IMR-90 (cell line): ENCODE results near the gene OPN1SW. TPM values are rescaled to one million over a fixed set of nuclear protein-coding genes. Genes with fewer than 3 reads are reported as not detected.

Experiments used
- ATAC-seq: fragments of 200-7000 bp; cut with Tn5 transposase; 2 replicates; pipeline ENCODE4 v1.9.1; 2020; ENCODE audit warnings: low read depth, mild to moderate bottlenecking, moderate library complexity
- BruUV-seq: library from RNA; stranded (reverse); fragments of 400-500 nt; replicated peaks from 2 replicates; lab custom pipeline; 2021; lab: Mats Ljungman, UMichigan
- CTCF ChIA-PET: fragments of 300-600 bp; formaldehyde crosslinking; extraction: SDS; loops from one replicate; lab custom pipeline; 2021; ENCODE audit warnings: antibody characterized with exemption; lab: Yijun Ruan, JAX
- POLR2A ChIA-PET: fragments of 300-600 bp; sonication (Branson Sonifier 250); formaldehyde crosslinking; loops from one replicate; lab custom pipeline; 2022; ENCODE audit warnings: antibody characterized with exemption; ENCODE audit not compliant: unreplicated experiment; lab: Charles Lee
- DNase-seq: peaks from one replicate; pipeline ENCODE4 v3.0.0; 2013
- H2AFZ ChIP-seq: replicated peaks from 2 replicates; pipeline ENCODE3; 2013; ENCODE audit warnings: low read length, mild to moderate bottlenecking; ENCODE audit not compliant: poor library complexity
- H2AK5ac ChIP-seq: 2 replicates; pipeline ENCODE4 v1.6.1; 2013; ENCODE audit warnings: low read depth, low read length, inconsistent platforms
- H2AK9ac ChIP-seq: replicated peaks from 2 replicates; pipeline ENCODE3; 2013; ENCODE audit warnings: mild to moderate bottlenecking, low read depth, low read length, moderate library complexity; ENCODE audit not compliant: poor library complexity
- H2BK120ac ChIP-seq: 2 replicates; pipeline ENCODE4 v1.6.1; 2013; ENCODE audit warnings: low read depth, low read length, inconsistent platforms
- H2BK15ac ChIP-seq: 3 replicates; pipeline ENCODE4 v1.6.1; 2013; ENCODE audit warnings: low read depth, low read length, inconsistent platforms
- H2BK20ac ChIP-seq: 2 replicates; pipeline ENCODE4 v1.6.1; 2013; ENCODE audit warnings: low read depth, mild to moderate bottlenecking, inconsistent platforms, low read length, moderate library complexity
- H2BK5ac ChIP-seq: 2 replicates; pipeline ENCODE4 v1.6.1; 2013; ENCODE audit warnings: mild to moderate bottlenecking, low read depth, low read length, inconsistent platforms; ENCODE audit not compliant: poor library complexity, severe bottlenecking
- H3K14ac ChIP-seq: replicated peaks from 2 replicates; pipeline ENCODE4 v1.6.1; 2013; ENCODE audit warnings: low read depth, low read length, inconsistent platforms
- H3K18ac ChIP-seq: 2 replicates; pipeline ENCODE4 v1.6.1; 2013; ENCODE audit warnings: low read depth, low read length, control low read depth
- H3K23ac ChIP-seq: 2 replicates; pipeline ENCODE4 v1.6.1; 2013; ENCODE audit warnings: low read depth, low read length, inconsistent platforms
- H3K27ac ChIP-seq: 2 replicates; pipeline ENCODE4 v1.5.1; 2013; ENCODE audit warnings: mild to moderate bottlenecking, control low read depth, low read length; ENCODE audit not compliant: insufficient read depth
- H3K27me3 ChIP-seq: 2 replicates; pipeline ENCODE4 v1.6.1; 2013; ENCODE audit warnings: low read length; ENCODE audit not compliant: control insufficient read depth, insufficient read depth
- H3K36me3 ChIP-seq: 2 replicates; pipeline ENCODE4 v1.6.1; 2013; ENCODE audit warnings: low read length, mixed read lengths; ENCODE audit not compliant: control insufficient read depth, insufficient read depth
- H3K4ac ChIP-seq: 2 replicates; pipeline ENCODE4 v1.6.1; 2013; ENCODE audit warnings: low read depth, low read length, inconsistent platforms
- H3K4me1 ChIP-seq: 2 replicates; pipeline ENCODE4 v1.6.1; 2013; ENCODE audit warnings: low read length, mixed read lengths; ENCODE audit not compliant: control insufficient read depth, insufficient read depth
- H3K4me2 ChIP-seq: 2 replicates; pipeline ENCODE4 v1.6.1; 2013; ENCODE audit warnings: low read depth, mild to moderate bottlenecking, control low read depth, low read length, moderate library complexity
- H3K4me3 ChIP-seq: 2 replicates; pipeline ENCODE4 v1.5.1; 2013; ENCODE audit warnings: low read depth, mild to moderate bottlenecking, control low read depth, low read length, moderate library complexity; ENCODE audit not compliant: insufficient read depth
- H3K56ac ChIP-seq: 2 replicates; pipeline ENCODE4 v1.6.1; 2013; ENCODE audit warnings: low read length, inconsistent platforms; ENCODE audit not compliant: insufficient read depth; ENCODE audit errors: extremely low read depth
- H3K79me1 ChIP-seq, 2 experiments: 2 replicates each; pipeline ENCODE4 v1.6.1; 2013; ENCODE audit warnings: low read length in 2 of 2, inconsistent platforms in 1 of 2, low read depth in 1 of 2
- H3K9ac ChIP-seq: 2 replicates; pipeline ENCODE4 v1.6.1; 2013; ENCODE audit warnings: low read depth, low read length, control low read depth
- H3K9me1 ChIP-seq: 2 replicates; pipeline ENCODE4 v1.6.1; 2013; ENCODE audit warnings: low read length, inconsistent platforms; ENCODE audit not compliant: insufficient read depth
- H3K9me3 ChIP-seq: 2 replicates; pipeline ENCODE4 v1.6.1; 2013; ENCODE audit warnings: low read length; ENCODE audit not compliant: control insufficient read depth, insufficient read depth
- H4K20me1 ChIP-seq: 2 replicates; pipeline ENCODE4 v1.6.1; 2013; ENCODE audit warnings: low read length, inconsistent platforms; ENCODE audit not compliant: insufficient read depth
- H4K5ac ChIP-seq: 2 replicates; pipeline ENCODE4 v1.6.1; 2013; ENCODE audit warnings: mild to moderate bottlenecking, low read depth, low read length, control low read depth
- H4K8ac ChIP-seq, 2 experiments: 2 replicates each; pipeline ENCODE4 v1.6.1; 2013; ENCODE audit warnings: low read depth in 2 of 2, low read length in 2 of 2, control low read depth in 1 of 2, inconsistent platforms in 1 of 2
- H4K91ac ChIP-seq: 2 replicates; pipeline ENCODE4 v1.6.1; 2013; ENCODE audit warnings: low read depth, low read length, inconsistent platforms; ENCODE audit not compliant: insufficient read depth
- BHLHE40 ChIP-seq: fragments of 150-350 bp; IDR thresholded peaks from 2 replicates; pipeline ENCODE4 v1.6.1; 2016; ENCODE audit warnings: mild to moderate bottlenecking, low read depth, low read length
- FOS ChIP-seq: fragments of 150-350 bp; IDR thresholded peaks from 2 replicates; pipeline ENCODE4 v1.6.1; 2016; ENCODE audit warnings: low read depth, low read length
- MAZ ChIP-seq: IDR thresholded peaks from 2 replicates; pipeline ENCODE4 v1.6.1; 2012; ENCODE audit warnings: low read depth, mild to moderate bottlenecking, low read length, improper control_type of control experiment, moderate library complexity, borderline replicate concordance
- MXI1 ChIP-seq: IDR thresholded peaks from 2 replicates; pipeline ENCODE4 v1.6.1; 2012; ENCODE audit warnings: low read depth, mild to moderate bottlenecking, low read length, moderate library complexity, borderline replicate concordance
- RAD21 ChIP-seq: IDR thresholded peaks from 2 replicates; pipeline ENCODE4 v1.6.1; 2012; ENCODE audit warnings: low read length, improper control_type of control experiment
- RFX5 ChIP-seq: IDR thresholded peaks from 2 replicates; pipeline ENCODE4 v1.8.0; 2012; ENCODE audit warnings: low read depth, mild to moderate bottlenecking, low read length, moderate library complexity
- SMC3 ChIP-seq: fragments of 150-350 bp; IDR thresholded peaks from 2 replicates; pipeline ENCODE4 v1.6.1; 2016; ENCODE audit warnings: low read depth, mild to moderate bottlenecking, antibody characterized with exemption, low read length, moderate library complexity
- WGBS, 2 experiments: methylation state at CpG; one replicate each; pipeline versions ENCODE4 v1.1.5 to v1.1.7; 2013; ENCODE audit warnings: missing lambda C conversion rate in 2 of 2; ENCODE audit not compliant: insufficient read length in 1 of 2; ENCODE audit errors: extremely low coverage in 2 of 2; 5-methylcytosine and 5-hydroxymethylcytosine counted together
- dilution Hi-C: fragments of 300-500 bp; cut with HindIII; formaldehyde crosslinking; loops from one replicate; pipeline ENCODE4 v1.14.3; 2018; ENCODE audit warnings: low sequenced_read_pairs; ENCODE audit not compliant: unreplicated experiment
- in situ Hi-C: fragments of 300-500 bp; cut with MboI; formaldehyde crosslinking; loops from 3 replicates; pipeline ENCODE4 v1.14.3; 2019; ENCODE audit warnings: low sequenced_read_pairs, inconsistent platforms, mixed read lengths
- intact Hi-C: fragments of 100-400 bp; cut with micrococcal nuclease; formaldehyde crosslinking; loops from 2 replicates; pipeline ENCODE4 v1.10.0; 2022
- polyA plus RNA-seq, 3 experiments: library from polyadenylated mRNA; depleted of rRNA; stranded (reverse); fragments of >200 nt; gene quantifications; 2 replicates each; pipeline ENCODE4 v1.2.3, GENCODE V29; 2012; ENCODE audit warnings: low replicate concordance in 1 of 3
- total RNA-seq: library from RNA; depleted of rRNA; stranded (reverse); fragments of >200 nt; gene quantifications from 2 replicates; pipeline ENCODE4 v1.2.3, GENCODE V29; 2012
- TF ChIP-seq, protein P1 (sequence below): fragments of 150-350 bp; IDR thresholded peaks from 2 replicates; pipeline ENCODE4 v1.6.1; 2017; ENCODE audit warnings: mild to moderate bottlenecking, antibody characterized with exemption, low read length, low read depth

The OPN1SW gene
- total and polyA plus RNA-seq, 2 of the 4 experiments (the other 2 are of a cell fraction) = not detected

DNA sequence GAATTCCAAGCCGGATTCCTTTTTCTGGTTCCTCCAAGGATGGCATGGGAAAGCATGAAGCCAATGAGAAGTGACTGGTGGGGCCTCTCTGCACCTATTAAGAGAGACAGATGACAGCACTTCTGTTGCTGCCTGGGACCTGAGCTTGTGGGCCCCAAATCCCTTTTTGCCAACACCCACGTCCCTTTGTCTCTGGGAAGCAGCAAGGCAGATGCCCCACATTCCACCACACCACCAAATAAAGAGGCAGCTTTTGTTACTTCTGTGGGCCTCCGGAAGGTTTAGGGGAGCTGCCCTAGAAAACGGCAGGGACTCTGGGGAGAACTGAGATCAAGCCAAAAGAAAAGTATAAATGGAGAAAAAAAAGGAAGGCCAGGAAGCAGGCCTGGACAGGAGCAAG lies 19.5 kb upstream of the OPN1SW start:
- no peak overlapping the region for H4K8ac ChIP-seq
- no peak overlapping the region for H4K91ac ChIP-seq

More for the DNA sequence above, 19.5 kb upstream of the OPN1SW start:
- no peak overlapping the region for H3K4me2 ChIP-seq
- H2BK5ac ChIP-seq = no peak overlapping the region
- TF ChIP-seq SMC3 (no peak), RAD21 (no peak), MAZ (no peak), RFX5 (no peak), MXI1 (no peak), FOS (no peak), BHLHE40 (no peak)
- TF ChIP-seq, protein P1, sequence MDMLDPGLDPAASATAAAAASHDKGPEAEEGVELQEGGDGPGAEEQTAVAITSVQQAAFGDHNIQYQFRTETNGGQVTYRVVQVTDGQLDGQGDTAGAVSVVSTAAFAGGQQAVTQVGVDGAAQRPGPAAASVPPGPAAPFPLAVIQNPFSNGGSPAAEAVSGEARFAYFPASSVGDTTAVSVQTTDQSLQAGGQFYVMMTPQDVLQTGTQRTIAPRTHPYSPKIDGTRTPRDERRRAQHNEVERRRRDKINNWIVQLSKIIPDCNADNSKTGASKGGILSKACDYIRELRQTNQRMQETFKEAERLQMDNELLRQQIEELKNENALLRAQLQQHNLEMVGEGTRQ = no peak
- no peak overlapping the region for H2BK120ac ChIP-seq
- intact Hi-C loops (no loop called here), in situ Hi-C loops (no loop called here), dilution Hi-C loops (no loop called here)
- no peak for DNase-seq
- no peak overlapping the region for H3K9ac ChIP-seq
- H3K27ac ChIP-seq = no peak overlapping the region
- peaks cover 2% of the 10 kb centered on the region; the same call in 1 of the 2 replicates for H3K9me1 ChIP-seq
- ChIA-PET POLR2A (no interaction called here), CTCF (no interaction called here)
- no TSS peak for BruUV-seq
- no peaks in the 10 kb centered on the region for H4K20me1 ChIP-seq
- no peak overlapping the region for H3K4ac ChIP-seq
- H3K56ac ChIP-seq = no peak overlapping the region
- no peak overlapping the region for H3K14ac ChIP-seq
- H4K5ac ChIP-seq = no peak overlapping the region
- no peak overlapping the region for H2BK20ac ChIP-seq
- no peak overlapping the region for H2AK9ac ChIP-seq
- no peaks in the 10 kb centered on the region for H3K9me3 ChIP-seq
- H3K79me1 ChIP-seq = peaks cover 0 to 13% of the 10 kb centered on the region in 2 experiments; a peak in 2 of 4 replicates
- no peak overlapping the region for H2AFZ ChIP-seq
- H3K36me3 ChIP-seq = peaks cover 6% of the 10 kb centered on the region
- no peak overlapping the region for H2BK15ac ChIP-seq
- no peak for ATAC-seq
- no peak overlapping the region for H3K4me3 ChIP-seq
- H2AK5ac ChIP-seq = no peak overlapping the region
- peaks cover 9% of the 10 kb centered on the region for H3K4me1 ChIP-seq
- H3K23ac ChIP-seq = no peak overlapping the region
- H3K18ac ChIP-seq = no peak overlapping the region
- peaks cover 4% of the 10 kb centered on the region; the same call in 1 of the 2 replicates for H3K27me3 ChIP-seq
- WGBS, 2 experiments = 81% methylated on average over 2 of the region's 4 CpGs; no CpG with 5 or more reads in 1 of the 2 experiments
